GM20431 (cell line): Measurements from ENCODE around the gene TBC1D16.

ENCODE experiments used
- in situ Hi-C: fragments of 300-500 bp; cut with MseI, MboI; formaldehyde crosslinking; loops from one replicate; pipeline ENCODE4 v1.15.0; 2020; ENCODE audit warnings: low sequenced_read_pairs; ENCODE audit not compliant: unreplicated experiment

Gene TBC1D16

DNA sequence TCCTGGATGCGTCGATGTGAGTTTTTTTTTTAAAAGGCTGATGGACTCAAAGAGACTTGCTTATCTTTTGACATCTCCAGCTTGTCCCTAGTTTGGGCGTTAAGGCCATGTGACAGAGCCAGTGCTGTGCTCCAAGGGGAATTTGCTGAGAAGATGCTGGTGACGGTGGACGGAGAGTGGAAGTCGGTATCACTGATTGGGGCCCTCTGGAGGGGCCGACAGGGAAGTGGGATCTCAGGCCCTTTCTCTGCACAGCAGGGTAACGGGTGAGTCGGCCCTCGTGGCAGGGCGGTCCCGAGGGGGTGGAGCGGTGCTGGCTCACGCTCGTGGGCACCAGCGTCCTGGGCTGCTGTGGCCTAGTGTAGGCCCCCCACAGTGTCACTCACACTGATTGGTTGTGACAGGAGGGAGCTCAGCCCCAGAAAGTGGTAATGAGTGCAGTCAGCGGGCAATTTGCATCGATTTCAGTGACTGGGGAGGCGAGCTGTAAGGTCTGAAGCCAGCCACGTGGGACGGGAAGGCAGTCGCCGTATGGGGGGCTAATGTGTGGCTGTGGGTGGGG, 91.3 kb downstream of the TBC1D16 start:
- in situ Hi-C loops = no loop called here

DNA sequence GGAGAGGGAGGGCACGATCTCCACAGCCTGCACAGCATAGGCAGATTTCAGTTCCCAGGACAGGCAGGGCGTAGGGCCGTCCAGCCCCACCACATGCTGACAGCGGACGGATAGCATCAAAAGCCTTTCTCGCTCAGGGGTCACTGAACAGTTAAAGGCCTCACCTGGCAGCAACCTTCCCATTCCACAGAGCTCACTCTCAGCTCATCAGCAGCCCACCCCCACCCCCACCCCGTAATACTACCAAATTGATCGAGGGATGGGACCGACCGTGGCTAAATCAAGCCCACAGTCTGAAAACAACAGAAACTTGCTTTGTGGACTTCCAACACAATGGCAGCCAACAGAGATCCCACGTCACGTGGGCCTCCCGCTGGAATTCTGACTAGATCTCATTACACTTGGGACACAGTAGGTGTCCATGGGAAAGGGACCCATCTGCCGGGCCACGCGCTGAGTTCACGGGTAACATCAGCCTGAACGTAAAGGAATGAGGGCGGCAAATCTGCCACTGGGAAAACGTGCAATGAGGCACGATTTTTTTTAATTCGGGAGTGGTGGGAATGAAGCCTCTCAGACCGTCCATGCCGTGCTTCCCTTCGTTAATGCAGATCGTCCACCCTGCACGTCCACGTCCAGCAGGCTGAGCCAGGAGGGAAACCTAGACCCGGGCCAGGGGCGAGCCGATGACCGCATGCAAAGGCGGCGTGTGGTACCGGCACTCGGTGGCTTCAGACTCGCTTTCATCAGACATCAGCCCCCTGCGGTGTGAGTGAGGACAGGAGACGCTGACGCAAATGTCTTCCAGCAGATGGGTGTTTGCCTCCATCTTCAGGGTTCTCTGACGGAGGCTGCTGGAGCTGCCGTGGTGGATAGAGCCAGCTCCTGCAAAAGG, 92.1 kb downstream of the TBC1D16 start:
- in situ Hi-C loops = no loop called here

DNA sequence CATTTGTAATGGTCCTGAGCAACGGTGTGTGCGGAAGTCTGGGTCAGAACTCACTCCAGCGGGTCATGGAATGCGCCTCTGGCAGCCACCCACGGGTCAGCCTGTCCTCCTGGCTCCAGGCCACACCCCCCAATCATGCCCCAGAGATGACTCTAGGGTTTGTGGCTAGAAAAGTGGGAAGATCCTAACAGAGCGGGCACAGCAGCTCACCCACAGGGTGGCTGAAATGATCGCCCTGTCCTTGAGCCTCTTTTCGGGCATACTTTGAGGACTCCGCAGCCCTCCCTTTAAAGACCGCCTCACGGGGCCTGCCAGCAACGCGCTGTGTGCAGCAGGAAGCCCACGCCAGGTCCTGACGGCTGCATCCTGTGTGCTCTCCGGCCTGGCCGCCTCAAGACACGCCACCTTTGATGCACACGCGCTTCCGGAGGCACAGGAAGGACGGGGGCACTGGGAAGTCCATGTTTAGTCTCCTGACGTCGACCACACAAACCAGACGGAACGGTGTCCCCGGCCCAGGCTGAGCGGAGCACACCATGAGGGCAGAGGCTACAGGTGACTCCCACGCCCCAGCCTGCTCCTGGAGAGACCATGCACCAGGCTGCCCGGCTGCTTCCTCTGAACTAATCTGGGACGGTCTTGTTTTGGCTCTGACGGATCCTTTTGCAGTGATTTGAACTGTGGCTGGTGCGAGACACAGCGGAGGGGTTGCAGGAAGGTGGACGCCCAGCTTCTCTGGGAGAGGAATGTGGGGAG, 92.9 kb downstream of the TBC1D16 start:
- in situ Hi-C loops = no loop called here

DNA sequence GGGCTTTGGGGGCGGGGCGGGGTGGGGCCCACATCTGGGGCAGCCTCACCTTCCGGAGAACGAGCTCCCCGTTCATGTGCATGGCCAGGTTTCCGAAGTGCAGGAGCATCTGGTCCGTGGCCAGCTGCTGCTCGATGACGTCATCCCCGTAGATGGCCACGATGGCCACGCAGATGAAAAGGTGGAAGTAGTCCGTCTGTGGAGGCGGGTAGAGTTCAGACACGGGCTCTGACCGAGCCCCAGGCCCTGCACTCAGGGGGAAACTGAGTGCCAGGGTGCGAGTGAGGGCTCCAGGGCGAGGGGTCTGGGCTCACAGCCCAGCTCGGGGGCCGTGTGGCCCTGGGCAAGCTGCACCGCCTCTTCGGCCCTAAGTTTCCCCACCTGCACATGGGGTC, 93.7 kb downstream of the TBC1D16 start:
- in situ Hi-C loops = no loop called here

DNA sequence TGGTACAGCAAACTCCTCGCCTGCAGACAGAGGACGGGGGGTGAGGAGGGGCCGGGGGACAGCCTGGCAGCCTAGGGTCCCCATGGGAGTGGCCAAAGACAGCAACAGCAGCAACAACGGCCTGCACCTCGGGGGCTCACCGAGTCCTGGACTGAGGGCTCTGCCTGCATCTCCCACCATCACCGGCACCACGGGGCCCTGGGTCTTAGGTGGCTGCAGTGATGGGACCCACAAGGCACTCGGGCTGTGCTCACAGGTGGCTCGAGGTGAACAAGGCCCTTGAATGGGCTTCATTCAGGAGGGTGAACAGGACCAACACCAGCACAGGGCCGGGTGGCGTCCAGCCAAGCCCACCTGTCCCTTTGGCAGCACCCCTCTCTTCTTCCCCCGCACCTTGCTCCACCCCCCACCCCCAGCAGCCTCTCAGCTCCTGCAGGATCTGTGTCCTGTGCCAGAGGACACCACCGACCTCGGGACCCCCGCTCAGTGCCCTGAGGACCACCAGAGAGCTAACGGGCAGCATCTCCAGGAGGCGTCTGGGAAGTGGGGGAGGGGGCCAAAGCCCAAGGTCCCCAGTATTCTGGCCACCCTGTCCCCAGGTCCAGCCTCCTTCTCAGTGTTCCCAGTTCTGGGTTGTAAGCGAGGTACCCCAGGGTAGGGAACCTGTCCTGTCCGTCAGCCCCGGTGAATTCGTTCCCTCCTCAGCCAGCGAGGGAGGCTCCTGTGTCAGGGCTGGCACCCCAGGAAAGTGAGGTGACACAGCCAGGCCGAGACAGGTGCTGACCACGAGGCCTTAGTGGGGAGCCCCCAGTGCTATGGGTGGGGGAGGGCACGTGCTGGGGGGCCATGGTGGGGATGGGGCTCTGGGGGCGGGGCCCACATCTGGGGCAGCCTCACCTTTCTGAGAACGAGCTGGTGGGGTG, 94.3 kb downstream of the TBC1D16 start:
- in situ Hi-C loops = no loop called here

DNA sequence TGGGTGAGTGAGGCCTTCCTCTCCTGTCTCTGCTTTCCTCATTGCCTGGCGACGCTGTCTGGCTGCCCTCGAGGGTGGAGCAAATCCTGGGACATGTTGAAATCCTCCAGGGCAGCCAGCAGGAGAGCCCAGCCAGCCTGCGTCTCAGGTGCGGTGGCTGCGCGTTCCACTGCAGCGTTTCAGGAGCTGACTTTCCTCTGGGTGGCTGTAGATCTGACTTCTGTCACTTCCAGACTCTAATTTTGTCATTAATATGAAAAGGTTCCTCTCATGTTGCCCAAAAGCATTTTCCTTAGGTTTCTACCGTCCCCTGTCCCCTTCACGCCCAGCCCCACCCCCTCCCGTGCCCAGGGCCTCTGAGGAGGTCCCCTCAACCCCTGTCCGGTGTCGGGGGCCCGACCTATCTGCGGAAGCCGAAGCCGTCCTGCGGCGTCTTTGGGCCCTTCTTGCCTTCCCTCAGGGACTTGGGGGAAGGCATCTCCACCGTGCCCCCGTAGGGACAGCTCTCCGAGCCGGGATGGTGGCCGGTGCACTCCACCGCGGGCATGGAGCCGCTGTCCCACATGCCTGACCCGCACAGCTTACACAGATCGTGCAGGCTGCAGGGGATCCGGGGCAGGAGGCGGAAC, 95.1 kb downstream of the TBC1D16 start:
- in situ Hi-C loops = no loop called here

DNA sequence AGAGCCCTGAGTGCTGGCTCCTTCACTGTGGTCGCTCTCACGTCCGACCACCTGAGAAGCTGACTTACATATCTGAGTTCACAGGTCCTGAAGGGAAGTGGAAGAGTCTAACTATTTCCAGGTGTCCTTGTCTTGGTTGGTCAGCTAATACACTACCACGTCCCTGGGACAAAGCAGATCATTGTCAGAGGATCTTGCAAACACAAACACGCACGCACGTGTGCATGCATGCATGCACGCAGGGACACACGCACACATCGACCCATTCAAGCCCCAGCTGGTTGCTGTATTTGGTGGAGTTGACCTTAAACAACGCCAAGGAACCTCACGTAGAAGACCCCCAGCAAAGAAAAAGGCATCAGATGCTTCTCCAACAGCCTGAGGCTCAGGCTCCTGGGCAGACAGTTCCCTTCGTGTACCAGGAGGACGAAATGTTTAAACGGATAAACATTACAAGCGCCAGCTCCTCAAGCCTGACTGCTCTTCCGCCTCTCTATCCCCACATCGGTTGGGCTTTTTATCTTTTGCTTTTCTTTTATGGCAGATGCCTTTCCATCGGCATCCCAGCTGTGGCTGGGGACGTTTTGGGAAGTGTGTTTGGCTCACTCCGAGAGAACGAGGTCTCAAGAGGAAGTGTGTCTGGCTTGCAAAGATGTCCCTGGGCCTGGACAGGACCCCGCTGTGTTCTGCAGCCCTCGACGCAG, 95.8 kb downstream of the TBC1D16 start:
- in situ Hi-C loops = no loop called here

DNA sequence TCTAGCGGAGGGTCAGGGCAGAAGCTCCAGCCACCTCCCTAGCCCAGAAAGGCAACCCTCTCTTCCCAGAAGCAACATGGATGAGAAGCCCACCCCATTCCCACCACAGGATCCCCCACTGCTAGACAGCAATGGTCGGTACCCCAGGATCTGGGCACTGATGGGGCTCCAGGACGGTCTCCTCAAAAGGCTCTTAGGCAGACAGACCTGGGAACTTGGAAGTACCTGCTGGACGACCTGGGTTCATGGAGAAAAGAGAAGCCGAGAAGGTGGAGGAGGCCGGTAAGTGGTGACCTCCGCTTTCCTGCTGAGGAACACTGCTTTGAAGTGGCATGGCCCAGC, 96.6 kb downstream of the TBC1D16 start:
- in situ Hi-C loops = no loop called here

DNA sequence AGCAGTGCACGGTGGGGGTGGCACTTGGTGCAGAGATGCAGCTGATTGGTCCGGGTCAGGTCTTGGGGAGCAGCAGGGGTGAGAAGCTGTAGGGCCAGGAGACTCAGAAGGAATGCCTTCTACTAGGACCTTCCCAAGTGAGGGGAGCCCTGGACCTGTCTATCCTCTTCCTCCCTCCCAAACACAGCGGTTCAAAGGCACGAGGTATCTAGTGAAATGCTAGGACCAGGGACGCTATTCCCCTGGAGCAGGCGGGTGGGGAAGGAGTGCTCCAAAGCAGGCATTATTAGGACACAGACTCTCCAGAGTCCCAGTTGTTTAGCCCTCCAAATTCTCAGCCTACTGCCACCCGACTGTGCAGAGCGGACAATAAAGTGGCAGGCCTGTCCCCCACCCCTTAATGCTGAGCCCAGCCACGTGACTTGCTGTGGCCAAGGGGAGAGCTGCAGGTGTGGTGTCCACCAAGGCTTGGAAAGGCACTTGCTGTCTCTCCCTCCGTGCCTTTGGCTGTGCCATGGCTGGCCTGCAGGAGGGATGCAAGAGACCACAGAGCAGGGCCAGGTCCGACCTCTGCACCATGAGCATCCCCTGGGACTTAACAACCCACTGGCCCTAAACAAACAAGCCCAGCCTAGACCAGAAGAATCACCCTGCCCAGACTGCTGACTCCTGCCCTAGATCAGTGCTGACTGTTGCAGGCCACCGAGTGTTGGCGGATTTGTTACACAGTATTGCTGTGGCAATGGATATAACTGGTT, 97.2 kb downstream of the TBC1D16 start:
- in situ Hi-C loops = no loop called here

DNA sequence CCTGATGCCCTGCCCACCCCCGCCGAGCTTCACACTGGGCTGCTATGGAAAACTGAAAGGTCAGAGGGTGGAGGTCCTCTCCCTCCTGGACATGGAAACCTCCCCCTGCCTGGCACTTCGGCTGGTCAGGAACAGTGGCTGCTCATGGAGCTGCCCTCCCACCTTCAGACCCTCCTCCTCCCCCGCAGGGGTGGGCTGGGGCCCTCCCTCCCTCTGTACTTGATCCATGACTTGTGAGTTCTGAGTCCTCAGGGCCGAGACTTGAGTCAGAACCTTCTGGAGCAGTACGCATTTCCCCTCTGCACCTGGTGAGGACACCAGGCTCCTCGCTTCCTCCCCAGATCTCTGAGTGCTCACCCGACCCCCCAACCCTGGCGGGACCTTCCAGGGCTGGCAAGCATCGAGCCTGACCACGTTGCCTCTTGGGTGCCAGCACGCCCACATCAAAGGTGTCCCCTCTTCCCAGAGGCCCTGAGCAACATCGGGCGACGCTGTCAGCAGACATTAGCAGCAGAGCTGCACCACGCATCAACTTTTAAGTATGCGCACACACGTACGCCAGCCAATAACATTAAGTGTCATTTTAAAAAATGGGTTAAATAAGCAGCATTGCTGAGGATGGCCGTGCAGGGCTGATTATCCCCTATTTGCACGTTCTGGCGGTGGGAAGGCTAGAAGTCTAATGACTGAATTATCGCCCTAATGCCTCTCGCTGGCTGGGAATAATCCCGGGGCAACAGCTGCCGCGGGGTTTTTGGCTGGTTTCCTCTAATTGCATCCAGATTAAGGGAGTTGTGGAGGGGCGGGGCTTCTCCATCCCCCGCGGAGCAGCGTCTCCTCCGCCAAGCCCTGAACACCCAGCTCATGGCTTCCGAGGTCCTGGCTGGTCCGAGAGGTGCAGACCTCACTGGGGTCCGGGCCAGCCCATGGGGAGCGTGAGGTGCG, 98.0 kb downstream of the TBC1D16 start:
- in situ Hi-C loops = no loop called here

DNA sequence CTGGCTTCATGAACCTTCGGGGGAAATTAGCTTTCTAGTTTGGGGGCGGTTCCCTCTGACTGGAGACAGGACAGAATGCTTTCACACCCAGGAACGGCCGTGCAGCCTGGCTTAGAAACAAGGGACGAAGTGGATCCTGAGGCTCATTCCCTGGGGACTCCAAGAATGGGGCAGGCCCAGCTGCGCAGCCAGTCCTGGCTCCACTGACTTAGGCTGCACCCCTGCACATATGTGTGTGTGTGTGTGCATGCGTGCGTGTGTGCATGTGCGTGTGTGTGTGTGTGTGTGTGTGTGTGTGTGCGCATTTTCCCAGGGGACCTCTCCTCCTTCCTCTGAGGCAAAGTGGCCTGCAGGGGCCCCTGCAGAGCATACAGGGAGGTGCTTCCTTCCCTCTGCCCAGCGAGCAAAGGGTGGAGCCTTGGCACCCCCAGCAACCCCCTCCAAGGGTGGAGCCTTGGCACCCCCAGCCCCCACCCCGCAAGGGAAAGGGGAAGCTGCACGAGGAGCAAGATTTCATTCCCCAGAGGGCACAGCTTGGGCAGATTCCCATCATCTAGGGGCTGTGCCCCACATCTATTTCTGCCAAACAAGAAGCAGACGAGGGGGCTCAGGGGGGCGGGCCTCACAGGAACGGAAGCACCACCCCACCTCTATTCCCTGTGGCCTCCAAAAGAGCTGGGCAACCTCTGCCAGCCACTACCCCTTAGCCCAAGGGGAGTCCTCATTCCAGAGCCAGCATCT, 98.9 kb downstream of the TBC1D16 start:
- in situ Hi-C loops = no loop called here

DNA sequence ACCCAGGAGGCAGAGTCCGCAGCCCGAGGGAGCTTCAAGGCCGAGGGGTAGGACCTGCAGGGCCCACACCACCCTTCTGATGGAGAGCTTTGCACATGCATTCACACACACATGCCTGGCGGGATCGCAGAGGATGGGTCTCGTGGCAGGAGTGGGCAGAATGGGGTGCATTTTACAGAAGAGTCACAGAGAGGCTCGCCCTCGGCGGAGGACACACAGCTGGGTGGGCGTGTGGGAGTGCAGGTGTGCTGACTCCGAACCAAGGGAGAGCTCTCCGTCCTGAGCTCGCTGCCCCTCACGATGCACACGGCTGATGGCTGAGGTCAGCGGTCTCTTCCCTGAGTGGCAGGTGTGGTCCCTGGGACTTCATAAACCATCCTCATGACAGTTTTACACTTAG, 99.6 kb downstream of the TBC1D16 start:
- in situ Hi-C loops = no loop called here

DNA sequence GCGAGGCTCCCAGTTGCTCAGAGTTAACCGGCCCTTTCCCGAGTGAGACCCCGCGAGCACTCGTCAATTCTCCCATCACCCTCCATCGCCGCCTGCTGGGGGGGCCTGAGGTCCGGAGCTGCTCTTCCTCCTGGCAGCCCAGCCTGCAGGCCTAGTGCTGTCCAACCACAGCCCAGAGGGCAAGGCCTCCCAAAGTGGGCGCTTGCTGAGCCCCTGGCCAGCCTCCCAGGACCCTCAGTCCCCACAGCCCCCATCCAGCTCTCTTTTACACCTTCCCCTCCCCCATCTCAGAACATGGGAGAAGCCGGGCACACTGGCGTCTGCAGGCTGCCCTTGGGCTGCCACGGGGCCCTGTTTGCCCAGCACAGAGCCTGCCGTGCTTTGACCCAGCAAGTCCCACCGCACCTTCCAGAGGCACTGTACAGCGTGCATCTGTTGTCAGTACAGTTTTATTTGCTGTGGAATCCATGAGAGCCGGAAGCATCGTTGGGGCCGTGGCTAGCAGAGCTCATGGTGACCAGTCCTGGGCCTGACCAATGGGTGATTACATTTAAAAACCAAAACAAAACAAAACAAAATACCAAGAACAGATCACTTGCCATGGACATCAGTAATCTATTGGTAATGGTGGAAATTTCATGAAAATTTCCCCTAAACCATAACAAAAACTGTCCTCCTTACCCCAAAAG, 100.3 kb downstream of the TBC1D16 start:
- in situ Hi-C loops = no loop called here

DNA sequence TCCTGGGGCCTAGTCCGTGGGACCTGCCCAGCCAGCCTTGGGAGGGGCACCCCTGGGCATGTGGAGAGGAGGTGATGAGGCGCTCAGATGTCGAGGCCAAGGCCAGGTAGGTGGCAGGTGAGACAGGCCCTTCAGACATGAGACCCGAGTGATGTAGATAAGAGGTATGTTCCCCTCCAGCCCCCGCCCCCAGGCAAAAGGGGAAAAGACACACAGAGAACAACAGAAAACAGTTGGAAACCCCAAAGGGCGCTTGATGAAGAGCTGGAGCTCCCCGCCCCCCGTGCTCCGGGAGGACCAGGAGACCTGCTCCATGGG, 101.1 kb downstream of the TBC1D16 start:
- in situ Hi-C loops = no loop called here

DNA sequence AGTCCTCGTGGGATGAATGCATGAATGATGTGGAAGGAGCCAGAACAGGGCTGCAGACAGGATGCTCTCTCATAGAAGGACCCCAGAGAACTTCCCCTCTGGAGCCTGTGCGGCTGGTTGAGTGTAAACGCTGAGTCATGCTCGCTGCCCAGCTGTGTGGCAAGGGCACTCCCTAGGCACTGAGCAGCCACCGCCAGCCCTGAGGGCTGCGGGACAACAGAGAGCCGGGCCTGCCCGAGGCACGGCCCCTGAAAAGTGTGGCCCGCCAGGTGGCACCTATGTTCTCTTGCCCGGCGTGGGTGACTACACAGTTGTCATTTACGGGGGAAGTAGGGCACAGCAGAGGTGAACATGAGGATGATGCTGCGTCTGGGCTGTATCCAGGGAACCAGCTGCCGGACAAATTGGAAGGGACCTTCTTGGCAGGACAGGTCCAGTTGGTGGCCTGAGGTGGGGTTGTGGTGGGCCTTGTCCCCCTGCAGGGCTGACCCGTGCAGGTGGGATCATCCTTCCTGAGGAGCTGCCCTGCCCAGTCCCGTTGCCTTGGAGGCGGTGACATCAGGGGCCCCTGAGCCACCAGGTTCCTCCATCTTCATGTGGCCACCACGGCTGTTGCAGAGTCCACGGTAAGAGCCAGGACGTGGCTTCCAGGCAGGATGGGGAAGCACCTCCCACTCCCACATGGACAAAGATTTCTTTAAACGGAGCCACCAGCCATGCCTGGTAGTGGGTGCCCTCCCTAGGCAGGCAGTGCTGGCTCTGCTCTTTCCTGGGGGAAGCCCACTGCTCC, 101.6 kb downstream of the TBC1D16 start:
- in situ Hi-C loops = no loop called here
